HL-60 (cell line): ENCODE data around the gene KDELR1.

ENCODE experiments used
- CTCF ChIP-seq: IDR thresholded peaks from one replicate; pipeline ENCODE4 v1.5.1; 2011; ENCODE audit warnings: low read length, control low read depth, inconsistent platforms; ENCODE audit not compliant: insufficient read depth
- GABPA ChIP-seq: IDR thresholded peaks from 2 replicates; pipeline ENCODE4 v1.6.1; 2012; ENCODE audit warnings: low read depth

DNA sequence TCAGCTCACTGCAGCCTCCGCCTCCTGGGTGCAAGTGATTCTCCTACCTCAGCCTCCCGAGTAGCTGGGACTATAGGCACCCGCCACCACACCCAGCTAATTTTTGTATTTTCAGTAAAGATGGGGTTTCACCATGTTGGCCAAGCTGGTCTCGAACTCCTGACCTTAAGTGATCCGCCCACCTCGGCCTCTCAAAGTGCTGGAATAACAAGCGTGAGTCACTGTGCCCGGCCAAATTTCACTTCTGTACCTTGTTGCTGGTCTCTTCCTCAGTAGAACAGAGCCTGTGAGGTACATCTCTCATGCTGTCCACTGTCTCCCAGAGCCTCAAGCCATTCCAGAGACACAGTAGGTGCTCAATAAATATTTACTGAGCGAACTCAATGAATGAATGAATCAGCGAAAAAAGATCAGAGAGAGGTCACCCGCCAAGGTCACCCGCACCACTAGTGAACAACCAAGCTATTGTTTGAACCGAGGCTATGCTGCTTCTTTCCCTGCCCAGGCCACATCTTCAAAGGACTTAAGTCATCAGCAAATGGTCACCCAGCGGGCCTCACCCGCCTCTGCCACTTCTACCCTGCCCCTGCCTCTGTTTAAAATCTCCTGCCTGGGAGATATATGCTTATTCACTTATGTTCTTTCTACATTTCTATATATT lies 36.9 kb downstream of the KDELR1 start:
- TF ChIP-seq CTCF (no peak), GABPA (no peak)
